ENCODE measurements around the gene INHBA.

INHBA gene

GRCh38 chr7:41702635-41703371 is at the start of gene INHBA:
Gene INHBA (minus strand): TSS chr7:41703090. CDS start chr7:41700374, 2,716 bp downstream.
- DNase-seq (ENCODE audit: low read depth) = no peak

GRCh38 chr7:41752615-41753014 is 49.7 kb upstream of the INHBA start:
- no peak for DNase-seq (ENCODE audit: low read depth)

GRCh38 chr7:41750661-41751540 is 48.0 kb upstream of the INHBA start:
- DNase-seq (ENCODE audit: low read depth) = no peak

DNA sequence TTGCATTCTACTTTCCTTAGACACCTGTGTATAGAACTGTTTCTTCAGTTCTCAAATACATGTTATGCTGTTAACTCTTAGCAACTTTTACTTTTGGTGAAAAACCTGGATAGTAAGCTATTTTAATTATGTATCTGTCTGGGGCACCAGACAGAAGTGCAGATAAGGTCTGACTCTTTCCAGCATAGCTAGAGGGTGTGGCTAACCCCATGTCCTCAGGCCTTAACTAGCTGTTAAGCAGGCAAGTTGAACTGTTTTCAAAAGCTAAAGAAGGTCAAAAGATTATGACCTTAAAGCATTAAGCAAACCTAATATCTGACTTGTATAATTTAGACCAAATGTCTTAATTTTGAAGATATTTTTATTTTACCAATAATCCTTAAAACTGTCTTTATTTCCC is 45.1 kb upstream of the INHBA start:
- no peak for DNase-seq (ENCODE audit: low read depth)

DNA sequence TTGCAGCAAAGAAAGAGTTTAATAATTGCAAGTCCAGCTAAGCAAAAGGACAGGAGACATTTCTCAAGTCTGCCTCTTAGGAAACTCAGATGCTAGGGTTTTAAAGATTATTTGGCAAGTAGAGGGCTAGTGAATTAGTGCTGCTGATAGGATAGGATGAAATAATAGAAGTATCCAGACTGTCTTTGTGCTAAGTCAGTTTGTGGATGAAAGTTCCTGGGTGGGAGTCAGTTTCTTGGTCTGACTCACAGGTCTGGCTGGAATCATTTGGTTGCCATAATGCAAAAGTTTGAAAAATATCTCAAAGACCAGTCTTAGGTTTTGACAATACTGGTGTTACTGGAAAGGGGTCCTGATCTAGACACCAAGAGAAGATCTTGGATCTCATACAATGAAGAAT is 42.6 kb upstream of the INHBA start:
- no peak for DNase-seq (ENCODE audit: low read depth)

DNA sequence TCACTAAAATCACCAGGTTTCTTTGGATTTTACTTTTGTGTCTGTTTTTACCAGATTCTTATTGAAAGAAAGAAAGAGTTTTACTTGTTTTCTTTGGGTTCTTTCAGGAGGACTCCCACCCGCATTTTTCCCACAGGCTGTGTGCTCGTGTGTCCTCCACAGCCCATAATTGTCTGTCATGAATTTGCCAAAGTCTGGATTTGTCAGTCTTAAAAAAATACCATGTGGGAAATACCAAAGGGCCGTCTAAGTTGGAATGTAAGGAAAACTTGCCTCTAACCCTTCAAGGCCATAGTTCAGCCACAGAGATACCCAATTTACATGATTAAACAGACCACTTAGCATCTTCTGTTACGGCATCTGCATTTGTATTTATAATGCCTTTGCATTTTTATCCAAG is 41.3 kb upstream of the INHBA start:
- no peak for DNase-seq (ENCODE audit: low read depth)

GRCh38 chr7:41742401-41743020 is 39.6 kb upstream of the INHBA start:
- no peak for DNase-seq (ENCODE audit: low read depth)

GRCh38 chr7:41738806-41739205 is 35.9 kb upstream of the INHBA start:
- no peak for DNase-seq (ENCODE audit: low read depth)

- no peak for DNase-seq (ENCODE audit: low read depth)
Measured at GRCh38 chr7:41738336-41738735, 35.4 kb upstream of the INHBA start.

DNA sequence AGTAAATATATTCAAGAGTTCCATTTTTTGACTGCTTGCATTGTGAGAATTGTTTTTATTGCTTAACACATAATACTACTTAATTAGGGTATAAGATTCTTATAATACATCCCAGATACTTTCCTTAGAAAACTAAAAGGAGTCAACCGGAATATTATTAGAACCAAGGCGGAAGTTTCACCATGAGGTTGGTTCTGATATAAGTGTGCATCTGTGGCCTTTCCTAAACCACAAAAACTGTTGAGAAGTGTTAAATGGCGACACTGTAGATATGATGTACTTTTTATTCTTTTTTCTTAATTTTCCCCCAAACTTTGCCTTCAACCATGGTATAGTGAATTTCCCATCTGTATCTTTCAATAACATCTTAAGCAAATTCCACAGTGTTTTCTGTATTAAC is 32.3 kb upstream of the INHBA start:
- no peak for DNase-seq (ENCODE audit: low read depth)

DNA sequence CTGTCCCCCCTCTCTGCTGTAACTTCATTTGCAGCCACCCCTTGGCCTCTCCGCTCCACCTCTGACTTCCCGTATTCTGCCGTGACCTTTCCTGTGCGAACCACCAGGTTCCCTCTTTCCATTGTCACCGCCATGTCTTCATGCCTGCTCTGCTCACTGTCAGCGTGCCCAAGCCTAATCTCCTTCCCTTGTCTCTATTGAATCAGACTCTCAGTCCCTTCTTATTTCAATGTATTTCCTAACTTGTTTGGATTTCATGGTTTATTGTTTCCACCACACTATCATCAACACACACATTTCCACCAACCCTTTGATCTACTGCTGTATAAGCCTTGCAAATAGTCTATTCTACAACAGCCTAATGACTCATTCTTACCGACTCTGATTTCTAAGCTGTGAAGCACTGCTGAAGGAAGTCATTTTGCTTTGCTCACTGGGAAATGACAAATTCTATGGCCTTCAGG is 30.0 kb upstream of the INHBA start:
- no peak for DNase-seq (ENCODE audit: low read depth)

GRCh38 chr7:41732436-41732785 is 29.5 kb upstream of the INHBA start:
- DNase-seq (ENCODE audit: low read depth) = no peak

DNA sequence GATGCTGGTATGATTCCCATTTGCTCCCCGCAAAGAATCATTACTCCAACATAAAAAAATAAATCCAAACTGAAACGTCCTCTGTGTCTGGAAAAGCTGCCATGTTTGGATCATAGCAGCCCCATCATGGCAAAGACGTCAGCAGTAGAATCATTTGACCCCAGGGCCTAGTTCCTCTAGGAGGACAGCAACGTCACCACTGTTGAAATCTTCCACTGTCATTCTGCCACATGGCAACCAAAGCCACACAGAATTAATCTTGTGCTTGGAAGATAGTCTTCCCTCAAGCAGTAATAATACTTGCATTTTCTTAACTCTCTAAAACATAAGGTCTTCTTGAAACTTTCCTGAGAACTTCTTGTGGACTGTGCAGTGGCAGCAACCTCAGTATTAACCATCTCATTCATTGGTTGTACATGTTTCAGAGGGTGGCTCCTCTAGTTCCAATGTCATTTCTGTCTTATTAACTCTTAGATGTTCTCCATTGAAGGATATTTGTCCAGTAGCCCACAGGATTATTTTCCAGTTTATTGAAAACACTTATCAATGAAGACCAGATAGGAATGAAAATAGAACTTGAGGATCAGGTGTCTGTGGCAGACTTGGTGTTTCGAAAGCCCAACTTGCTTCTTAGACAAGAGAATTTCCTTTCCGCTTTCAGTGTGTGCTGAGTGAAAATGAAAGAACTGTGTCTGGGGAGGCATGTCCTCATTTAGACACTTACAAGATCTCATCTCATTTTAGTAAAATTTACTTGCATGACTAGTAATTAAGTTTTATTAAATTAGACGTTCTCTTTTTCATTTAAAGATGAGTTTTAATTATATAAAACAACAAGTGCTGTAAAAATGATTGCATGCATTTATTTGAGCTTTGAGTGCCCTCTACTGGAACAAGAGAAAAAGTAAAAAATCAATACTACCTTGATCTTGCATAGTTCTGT is 28.9 kb upstream of the INHBA start:
- DNase-seq (ENCODE audit: low read depth) = no peak

DNA sequence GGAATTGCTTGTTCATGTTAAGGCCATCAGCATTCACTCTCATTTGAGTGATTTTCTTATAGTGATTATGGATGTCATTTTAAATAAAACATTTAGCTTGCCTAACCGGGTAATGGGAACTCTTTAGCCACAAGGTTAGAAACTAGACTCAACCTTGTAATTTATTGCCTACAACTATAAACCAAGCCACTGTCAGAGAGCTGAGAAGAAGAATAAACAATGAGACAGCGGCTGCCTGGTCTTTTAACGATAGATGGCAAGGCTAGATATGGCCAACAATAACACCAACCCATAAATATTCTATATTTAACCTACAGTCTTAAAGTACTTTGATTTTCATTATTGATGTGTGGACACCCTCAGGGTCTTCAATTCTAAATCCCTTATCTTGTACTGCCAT is 27.8 kb upstream of the INHBA start:
- DNase-seq (ENCODE audit: low read depth) = no peak

GRCh38 chr7:41730161-41730560 is 27.3 kb upstream of the INHBA start:
- DNase-seq (ENCODE audit: low read depth) = no peak

- DNase-seq (ENCODE audit: low read depth) = no peak
Measured at GRCh38 chr7:41729059-41729458, 26.2 kb upstream of the INHBA start.

DNA sequence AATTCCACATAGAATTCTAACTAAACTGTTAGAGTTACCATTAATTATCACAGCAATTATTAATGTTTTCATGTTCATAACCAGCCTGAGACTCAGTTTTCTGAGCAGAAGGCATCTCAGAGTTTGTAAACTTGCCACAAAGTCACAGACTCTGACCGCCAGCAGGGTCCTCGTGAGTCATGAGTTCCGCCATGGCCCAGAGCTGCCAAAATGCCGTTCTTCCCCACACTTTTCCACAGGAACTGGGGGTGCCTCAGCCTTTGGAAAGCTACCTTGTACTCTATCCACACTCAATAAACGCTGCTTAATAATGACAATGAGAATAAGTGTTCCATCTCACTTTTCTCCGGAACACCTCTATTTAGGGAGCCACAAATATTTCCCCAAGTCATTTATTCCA is 22.1 kb upstream of the INHBA start:
- no peak for DNase-seq (ENCODE audit: low read depth)

DNA sequence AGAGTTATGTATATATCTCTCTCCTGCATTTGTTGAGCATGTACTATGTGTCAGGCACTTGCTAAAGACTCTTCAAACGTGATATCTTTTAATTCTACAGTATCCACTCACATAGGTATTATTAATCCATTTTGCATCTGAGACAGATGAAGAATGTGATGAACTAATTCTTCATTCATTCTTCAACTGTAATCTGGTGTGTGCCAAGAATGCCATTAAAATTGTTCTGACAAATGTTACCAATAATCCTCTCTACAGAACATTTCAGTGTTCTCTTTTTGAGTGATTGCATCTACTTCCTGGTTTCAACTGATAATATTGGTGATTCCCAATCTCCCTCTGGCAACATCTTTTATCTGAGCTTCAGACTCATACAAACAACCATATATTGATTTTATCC is 18.0 kb upstream of the INHBA start:
- DNase-seq (ENCODE audit: low read depth) = no peak

GRCh38 chr7:41720046-41720445 is 17.2 kb upstream of the INHBA start:
- DNase-seq (ENCODE audit: low read depth) = no peak

DNA sequence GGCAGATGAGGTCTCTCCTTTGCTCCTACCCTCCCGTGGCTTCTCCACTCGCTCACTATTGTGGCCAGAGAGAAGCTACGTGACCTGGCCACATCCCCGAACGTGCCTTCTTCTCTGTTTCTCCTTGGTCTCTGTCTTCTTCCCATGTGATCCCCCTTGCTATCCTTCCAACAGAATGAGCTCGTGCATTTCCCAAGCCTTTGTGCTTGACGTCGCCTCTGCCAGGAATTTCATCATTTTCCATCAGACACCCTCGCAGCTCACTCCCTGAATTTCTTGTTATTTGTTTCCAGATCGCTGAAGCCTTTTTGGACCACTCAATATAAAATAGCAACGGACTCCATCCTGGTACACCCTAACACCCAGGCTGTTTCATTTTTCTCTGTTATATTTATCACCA is 13.8 kb upstream of the INHBA start:
- DNase-seq (ENCODE audit: low read depth) = no peak

GRCh38 chr7:41715000-41715399 is 12.1 kb upstream of the INHBA start:
- DNase-seq (ENCODE audit: low read depth) = no peak
